T-helper 1 cell treated with Interleukin-12 subunit alpha and Interleukin-12 subunit beta and Interleukin-4 antibody, amounts not matched to agents 30 μg/mL and 1 μg/mL, for 36 hours (primary cell): ENCODE data around the gene HLA-DPB1.
A peak's percentile ranks its signal among the peaks of the same experiment; 100 is the strongest.
"Not testable (repeated sequence)": the region's sequence is repeated elsewhere in the genome, so short reads cannot be mapped to it uniquely, and the experiment has no call there.

ENCODE experiments used
- H3K27ac Mint-ChIP-seq: one replicate; pipeline ENCODE4 v1.8.0; 2021; ENCODE audit warnings: mild to moderate bottlenecking, mixed read lengths
- H3K27me3 Mint-ChIP-seq: one replicate; pipeline ENCODE4 v1.8.0; 2021; ENCODE audit warnings: low read depth, mixed read lengths
- H3K36me3 Mint-ChIP-seq: one replicate; pipeline ENCODE4 v1.8.0; 2021; ENCODE audit warnings: low read depth, mixed read lengths
- H3K4me1 Mint-ChIP-seq: one replicate; pipeline ENCODE4 v1.8.0; 2021; ENCODE audit warnings: low read depth, mixed read lengths
- H3K4me3 Mint-ChIP-seq: one replicate; pipeline ENCODE4 v1.8.0; 2021; ENCODE audit warnings: mild to moderate bottlenecking, moderate library complexity, mixed read lengths
- H3K9me3 Mint-ChIP-seq: one replicate; pipeline ENCODE4 v1.8.0; 2021; ENCODE audit warnings: mixed read lengths

The HLA-DPB1 gene

GRCh38 chr6:33063435-33063834 lies 12.4 kb upstream of the HLA-DPB1 start:
- not testable (repeated sequence) for H3K27ac Mint-ChIP-seq, H3K4me3 Mint-ChIP-seq, H3K4me1 Mint-ChIP-seq, H3K27me3 Mint-ChIP-seq, H3K9me3 Mint-ChIP-seq
- H3K36me3 Mint-ChIP-seq = peaks cover 17% of the 10 kb centered on the region

DNA sequence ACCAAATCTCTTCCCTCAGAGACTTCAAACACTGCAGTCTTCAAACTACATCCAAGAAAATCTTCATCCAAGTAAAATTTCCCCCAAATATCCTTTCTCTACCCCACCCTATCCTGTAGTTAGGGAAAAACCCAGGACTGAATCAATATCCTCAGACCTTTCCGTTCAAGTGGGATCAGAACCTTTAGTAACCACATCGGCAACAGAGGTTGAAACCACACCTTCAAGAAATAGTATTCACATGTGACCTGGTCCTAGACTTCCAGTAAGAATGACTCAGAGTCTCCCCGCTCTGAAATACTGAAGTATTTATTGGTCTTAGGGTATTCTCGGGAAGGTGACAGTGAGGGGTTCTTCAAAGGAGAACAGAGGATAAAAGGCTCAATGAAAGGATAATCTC lies 11.1 kb upstream of the HLA-DPB1 start:
- Mint-ChIP-seq H3K36me3 (peaks cover 23% of the 10 kb centered on the region), H3K4me1 (peaks cover under 1% of the 10 kb centered on the region), H3K9me3 (no peaks in the 10 kb centered on the region), H3K4me3 (no peak overlapping the region), H3K27ac (no peak overlapping the region), H3K27me3 (no peaks in the 10 kb centered on the region)

GRCh38 chr6:33065312-33065711 lies 10.5 kb upstream of the HLA-DPB1 start:
- no peak overlapping the region for H3K27ac Mint-ChIP-seq
- no peaks in the 10 kb centered on the region for H3K9me3 Mint-ChIP-seq
- H3K27me3 Mint-ChIP-seq = no peaks in the 10 kb centered on the region
- peaks cover 25% of the 10 kb centered on the region for H3K36me3 Mint-ChIP-seq
- H3K4me1 Mint-ChIP-seq = peaks cover 6% of the 10 kb centered on the region
- H3K4me3 Mint-ChIP-seq = no peak overlapping the region

DNA sequence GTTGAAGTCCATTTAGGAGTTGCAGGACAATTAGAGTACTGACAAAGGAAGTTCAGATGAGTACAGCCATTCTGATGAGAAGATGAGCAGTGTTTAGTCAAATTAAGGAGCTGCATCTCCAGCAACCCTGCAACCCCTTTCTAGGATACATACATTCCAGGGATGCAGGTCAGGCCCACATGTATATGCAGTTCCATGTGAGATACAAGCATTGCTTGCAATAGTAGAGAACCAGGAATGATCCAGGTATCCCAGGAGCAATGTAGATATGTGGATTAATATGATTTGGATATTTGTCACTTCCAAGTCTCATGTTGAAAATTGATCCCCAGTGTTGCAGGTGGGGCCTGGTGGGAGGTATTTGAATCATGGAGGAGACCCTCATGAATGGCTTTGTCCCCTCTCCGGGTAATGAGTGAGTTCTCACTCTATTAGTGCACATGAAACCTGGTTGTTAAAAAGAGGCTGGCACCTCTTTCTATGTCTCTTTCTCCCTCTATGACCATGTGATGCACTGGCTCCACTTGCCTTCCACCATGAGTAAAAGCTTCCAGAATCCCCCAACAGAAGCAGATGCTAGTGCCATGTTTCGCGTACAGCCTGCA lies 8.8 kb upstream of the HLA-DPB1 start:
- Mint-ChIP-seq H3K27ac (no peak overlapping the region), H3K4me3 (no peak overlapping the region), H3K9me3 (no peaks in the 10 kb centered on the region), H3K27me3 (peaks cover 3% of the 10 kb centered on the region), H3K36me3 (peaks cover 28% of the 10 kb centered on the region), H3K4me1 (peaks cover 14% of the 10 kb centered on the region)

DNA sequence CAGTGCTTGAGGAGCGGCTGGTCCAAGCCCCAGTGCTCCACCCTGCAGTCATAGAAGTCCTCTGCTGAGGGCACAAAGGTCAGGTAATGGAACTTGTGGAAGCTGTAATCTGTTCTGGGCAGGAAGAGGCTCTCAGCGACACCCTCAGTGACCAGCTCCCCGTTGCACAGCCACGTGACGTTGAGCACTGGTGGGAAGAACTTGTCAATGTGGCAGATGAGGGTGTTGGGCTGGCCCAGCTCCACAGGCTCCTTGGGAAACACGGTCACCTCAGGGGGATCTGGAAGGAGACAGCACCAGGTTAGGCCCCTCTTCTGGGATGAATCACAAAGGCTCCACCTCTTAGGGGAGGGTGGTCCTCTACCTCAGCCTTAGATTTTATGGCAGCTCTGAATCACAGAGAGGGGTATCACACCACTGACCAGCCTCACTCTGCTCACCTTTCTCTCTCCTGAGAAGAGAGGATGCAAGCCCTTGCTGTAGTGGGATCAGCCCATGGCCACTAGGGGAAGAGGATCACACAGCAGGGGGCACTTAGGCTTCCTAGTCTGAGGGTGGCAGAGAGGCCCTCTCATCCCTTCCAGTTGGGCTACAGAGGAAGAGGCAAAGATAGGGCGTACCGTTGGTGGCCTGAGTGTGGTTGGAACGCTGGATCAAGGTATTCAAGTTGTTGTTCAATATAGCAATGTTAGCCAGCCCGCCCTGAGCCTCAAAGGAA lies 6.6 kb upstream of the HLA-DPB1 start:
- H3K27me3 Mint-ChIP-seq = peaks cover 4% of the 10 kb centered on the region
- no peak overlapping the region for H3K27ac Mint-ChIP-seq
- H3K9me3 Mint-ChIP-seq = no peaks in the 10 kb centered on the region
- peaks cover 27% of the 10 kb centered on the region for H3K4me1 Mint-ChIP-seq
- peaks cover 29% of the 10 kb centered on the region for H3K36me3 Mint-ChIP-seq
- no peak overlapping the region for H3K4me3 Mint-ChIP-seq

DNA sequence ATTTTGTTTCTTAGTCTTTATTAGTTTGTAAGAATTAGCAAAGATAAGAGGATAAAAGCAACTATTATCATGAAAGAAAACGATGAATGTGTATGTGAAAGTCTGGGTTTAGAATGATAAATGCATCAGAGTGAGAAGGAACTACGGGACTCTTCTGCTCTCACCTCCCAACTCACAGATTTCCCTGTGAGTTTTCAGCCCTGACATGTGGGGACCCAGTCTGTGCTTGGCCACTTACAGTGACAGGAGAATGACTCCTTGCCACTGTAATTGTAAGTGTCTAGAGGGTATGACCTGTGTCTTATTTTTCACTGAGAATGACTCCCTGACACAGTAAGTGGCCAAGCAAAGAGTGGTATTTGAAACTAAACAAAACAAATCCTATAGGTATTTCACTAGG lies 4.9 kb upstream of the HLA-DPB1 start:
- Mint-ChIP-seq H3K27ac (no peak overlapping the region), H3K4me1 (peaks cover 36% of the 10 kb centered on the region), H3K4me3 (no peak overlapping the region), H3K36me3 (peaks cover 27% of the 10 kb centered on the region), H3K27me3 (peaks cover 4% of the 10 kb centered on the region), H3K9me3 (no peaks in the 10 kb centered on the region)

- Mint-ChIP-seq H3K4me3 (peak overlapping the region; percentile 72), H3K27me3 (peaks cover 4% of the 10 kb centered on the region), H3K27ac (no peak overlapping the region), H3K4me1 (peaks cover 42% of the 10 kb centered on the region), H3K36me3 (peaks cover 22% of the 10 kb centered on the region), H3K9me3 (no peaks in the 10 kb centered on the region)
Measured at GRCh38 chr6:33071569-33071968, 4.2 kb upstream of the HLA-DPB1 start.

GRCh38 chr6:33072508-33073100 lies 3.2 kb upstream of the HLA-DPB1 start:
- no peaks in the 10 kb centered on the region for H3K9me3 Mint-ChIP-seq
- peaks cover 4% of the 10 kb centered on the region for H3K27me3 Mint-ChIP-seq
- H3K36me3 Mint-ChIP-seq = peaks cover 18% of the 10 kb centered on the region
- H3K4me3 Mint-ChIP-seq = peak overlapping the region; percentile 89
- peak overlapping the region; percentile 57 for H3K27ac Mint-ChIP-seq
- H3K4me1 Mint-ChIP-seq = peaks cover 45% of the 10 kb centered on the region

DNA sequence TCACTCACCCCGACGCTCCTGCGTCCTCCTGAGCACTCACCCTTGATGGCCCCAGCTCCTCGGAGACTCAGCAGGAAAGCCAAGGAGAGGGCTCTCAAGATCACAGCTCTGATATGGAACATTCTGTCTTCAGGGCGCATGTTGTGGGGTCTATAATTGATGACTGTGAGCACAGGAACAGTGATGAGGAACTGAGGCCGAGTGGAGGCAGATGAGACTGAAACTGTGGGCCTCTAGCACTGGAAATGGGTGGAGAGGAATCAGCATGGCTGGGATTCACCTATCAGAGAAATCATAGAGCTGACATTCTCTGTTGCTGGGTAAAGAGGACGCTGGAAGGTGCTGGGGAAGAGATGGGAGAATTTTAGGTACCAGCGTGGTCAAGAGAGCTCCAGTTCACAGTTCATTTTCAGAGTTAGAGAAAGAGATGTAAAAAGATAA lies 2.3 kb upstream of the HLA-DPB1 start, which contains the start of gene HLA-DPA1:
TSS of gene HLA-DPA1 (minus strand) at position 219 of the 441 bp plus-strand sequence.
- Mint-ChIP-seq H3K27ac (peak within 1 kb of the TSS; percentile 82), H3K36me3 (peaks cover 15% of the 10 kb centered on the region), H3K4me1 (peaks cover 51% of the 10 kb centered on the region), H3K27me3 (peaks cover 9% of the 10 kb centered on the region), H3K9me3 (no peaks in the 10 kb centered on the region), H3K4me3 (peak within 1 kb of the TSS; percentile 89)

DNA sequence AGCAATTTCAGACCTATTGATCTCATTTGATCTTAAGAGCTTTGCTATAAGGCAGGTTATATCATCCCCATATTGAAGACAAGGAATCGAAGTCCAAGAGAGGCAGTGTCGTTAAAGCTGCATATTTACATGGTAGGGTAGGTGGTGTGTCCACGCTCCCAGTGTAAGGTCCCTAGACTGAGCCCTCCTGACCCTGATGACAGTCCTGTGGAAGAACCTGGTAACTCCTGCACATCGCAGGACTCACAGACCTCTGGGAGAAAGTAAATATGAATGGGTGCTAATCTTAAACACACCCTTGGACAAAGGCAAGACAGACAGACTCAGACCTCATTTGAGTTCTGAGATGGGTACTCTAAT lies 602 bp upstream of the HLA-DPB1 start:
- Mint-ChIP-seq H3K9me3 (no peaks in the 10 kb centered on the region), H3K27ac (peak overlapping the region; percentile 67), H3K4me1 (peaks cover 48% of the 10 kb centered on the region), H3K36me3 (peaks cover 7% of the 10 kb centered on the region), H3K4me3 (no peak overlapping the region), H3K27me3 (peaks cover 9% of the 10 kb centered on the region)

GRCh38 chr6:33076406-33076934 lies 680 bp downstream of the HLA-DPB1 start:
- no peaks in the 10 kb centered on the region for H3K9me3 Mint-ChIP-seq
- peak overlapping the region; percentile 75 for H3K27ac Mint-ChIP-seq
- peaks cover 9% of the 10 kb centered on the region for H3K27me3 Mint-ChIP-seq
- H3K36me3 Mint-ChIP-seq = peaks cover 11% of the 10 kb centered on the region
- H3K4me3 Mint-ChIP-seq = peak overlapping the region; percentile 73
- H3K4me1 Mint-ChIP-seq = peaks cover 51% of the 10 kb centered on the region

DNA sequence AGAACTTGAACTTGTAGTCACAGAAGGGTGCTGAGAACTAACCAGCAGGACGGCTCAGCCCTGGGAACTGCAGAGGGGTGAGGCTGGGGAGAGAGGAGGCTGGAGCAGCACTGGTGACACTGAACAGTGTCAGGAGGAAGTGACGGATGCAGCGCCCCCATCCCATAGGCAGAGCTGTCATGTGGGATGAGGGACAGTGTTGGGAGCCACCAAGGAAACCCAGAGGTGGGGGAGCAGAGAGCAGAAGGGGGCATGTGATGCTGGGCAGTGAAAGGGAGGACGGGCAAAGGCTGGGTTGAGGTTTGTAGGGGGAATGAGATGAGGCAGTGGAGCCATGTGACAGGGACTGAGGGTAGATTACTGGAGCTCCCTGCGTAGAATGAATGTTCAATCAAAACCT lies 2.1 kb downstream of the HLA-DPB1 start:
- Mint-ChIP-seq H3K36me3 (peaks cover 10% of the 10 kb centered on the region), H3K4me3 (peak overlapping the region; percentile 38), H3K27me3 (peaks cover 5% of the 10 kb centered on the region), H3K9me3 (no peaks in the 10 kb centered on the region), H3K4me1 (peaks cover 51% of the 10 kb centered on the region), H3K27ac (no peak overlapping the region)

DNA sequence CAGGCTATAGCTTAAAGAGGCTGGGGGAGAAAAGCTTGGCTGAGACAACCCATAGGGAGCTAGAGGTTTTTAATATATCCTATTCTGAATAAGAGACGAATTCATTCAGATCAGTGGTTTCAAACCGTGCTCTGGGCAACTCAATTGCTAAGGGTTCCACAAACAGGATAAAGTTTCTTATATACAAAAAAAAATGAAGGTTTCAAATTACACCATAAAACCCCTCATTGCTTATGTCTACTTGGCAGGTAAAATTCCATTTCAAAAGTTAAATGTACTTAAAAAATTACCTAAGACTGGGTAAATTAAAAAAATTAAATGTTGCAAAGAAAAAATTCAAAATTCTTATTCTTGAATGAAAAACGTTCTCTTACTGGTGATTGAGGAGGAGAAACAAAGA lies 2.7 kb downstream of the HLA-DPB1 start:
- H3K36me3 Mint-ChIP-seq = peaks cover 10% of the 10 kb centered on the region
- peaks cover 50% of the 10 kb centered on the region for H3K4me1 Mint-ChIP-seq
- no peak overlapping the region for H3K27ac Mint-ChIP-seq
- no peaks in the 10 kb centered on the region for H3K9me3 Mint-ChIP-seq
- peaks cover 5% of the 10 kb centered on the region for H3K27me3 Mint-ChIP-seq
- no peak overlapping the region for H3K4me3 Mint-ChIP-seq

- H3K9me3 Mint-ChIP-seq = no peaks in the 10 kb centered on the region
- H3K27ac Mint-ChIP-seq = no peak overlapping the region
- H3K36me3 Mint-ChIP-seq = peaks cover 10% of the 10 kb centered on the region
- peaks cover 47% of the 10 kb centered on the region for H3K4me1 Mint-ChIP-seq
- peaks cover 5% of the 10 kb centered on the region for H3K27me3 Mint-ChIP-seq
- no peak overlapping the region for H3K4me3 Mint-ChIP-seq
Measured at GRCh38 chr6:33078919-33079521, 3.2 kb downstream of the HLA-DPB1 start.
